PC-9 (cell line): Measurements from ENCODE around the gene FOXP1. TPM values are rescaled to one million over a fixed set of nuclear protein-coding genes. Genes with fewer than 3 reads are reported as not detected.
A peak's percentile ranks its signal among the peaks of the same experiment; 100 is the strongest.

ENCODE experiments used
- BruUV-seq: library from RNA; stranded (reverse); fragments of 400-500 nt; replicated peaks from 2 replicates; lab custom pipeline; 2021; lab: Mats Ljungman, UMichigan
- CTCF ChIA-PET: fragments of 300-600 bp; sonication (Branson Sonifier 250); formaldehyde crosslinking; loops from one replicate; lab custom pipeline; 2022; ENCODE audit warnings: antibody characterized with exemption; lab: Charles Lee
- POLR2A ChIA-PET: fragments of 300-600 bp; sonication (Branson Sonifier 250); formaldehyde crosslinking; loops from one replicate; lab custom pipeline; 2022; ENCODE audit warnings: antibody characterized with exemption; ENCODE audit not compliant: unreplicated experiment; lab: Charles Lee
- DNase-seq, 2 experiments: peaks; one replicate each; pipeline versions ENCODE4 v3.0.0 to v3.0.0-alpha.2; 2015 to 2022; ENCODE audit warnings: mixed read lengths in 1 of 2
- H2AFZ ChIP-seq: fragments of 200-600 bp; sonication (generic); 2 replicates; pipeline ENCODE4 v1.8.1; 2017; ENCODE audit warnings: antibody characterized with exemption
- H3F3A ChIP-seq: fragments of 200-600 bp; sonication (generic); 2 replicates; pipeline ENCODE4 v1.8.1; 2017; ENCODE audit warnings: antibody characterized with exemption, mild to moderate bottlenecking, low read depth; ENCODE audit not compliant: insufficient read depth
- H3K27ac ChIP-seq: fragments of 200-600 bp; sonication (generic); 2 replicates; pipeline ENCODE4 v1.6.1; 2016; ENCODE audit warnings: mixed run types
- H3K27me3 ChIP-seq: fragments of 200-600 bp; sonication (generic); 2 replicates; pipeline ENCODE4 v1.6.1; 2016; ENCODE audit warnings: low read depth, mixed run types; ENCODE audit not compliant: insufficient read depth
- H3K36me3 ChIP-seq: fragments of 200-600 bp; sonication (generic); 2 replicates; pipeline ENCODE4 v1.6.1; 2016; ENCODE audit warnings: low read depth, mixed run types
- H3K4me1 ChIP-seq: fragments of 200-600 bp; sonication (generic); replicated peaks from 2 replicates; pipeline ENCODE4 v1.6.1; 2016; ENCODE audit warnings: mixed run types; ENCODE audit not compliant: insufficient read depth
- H3K4me2 ChIP-seq: fragments of 200-600 bp; sonication (generic); 2 replicates; pipeline ENCODE4 v1.6.1; 2017; ENCODE audit warnings: mixed run types
- H3K4me3 ChIP-seq: fragments of 200-600 bp; sonication (generic); 2 replicates; pipeline ENCODE4 v1.6.1; 2016; ENCODE audit warnings: mixed run types
- H3K79me2 ChIP-seq: fragments of 200-600 bp; sonication (generic); 2 replicates; pipeline ENCODE4 v1.6.1; 2017; ENCODE audit warnings: low read depth, mixed run types
- H3K9me2 ChIP-seq: fragments of 200-600 bp; sonication (generic); 2 replicates; pipeline ENCODE4 v1.8.1; 2017; ENCODE audit warnings: mild to moderate bottlenecking; ENCODE audit not compliant: insufficient read depth
- H3K9me3 ChIP-seq: fragments of 200-600 bp; sonication (generic); 2 replicates; pipeline ENCODE4 v1.8.1; 2016; ENCODE audit warnings: low read depth; ENCODE audit not compliant: insufficient read depth
- H4K20me1 ChIP-seq: fragments of 200-600 bp; sonication (generic); 2 replicates; pipeline ENCODE4 v1.8.1; 2017; ENCODE audit not compliant: insufficient read depth
- EZH2 ChIP-seq: fragments of 200-600 bp; sonication (generic); IDR thresholded peaks from 2 replicates; pipeline ENCODE4 v1.8.0; 2017; ENCODE audit warnings: antibody characterized with exemption, low read depth
- intact Hi-C: fragments of 100-400 bp; cut with micrococcal nuclease; formaldehyde crosslinking; loops from one replicate; pipeline ENCODE4 v1.10.0; 2022; ENCODE audit not compliant: unreplicated experiment
- total RNA-seq: library from RNA; stranded (reverse); gene quantifications from 2 replicates; pipeline ENCODE4 v1.2.3, GENCODE V29; 2021
- TF ChIP-seq, protein P1 (sequence below): fragments of 200-600 bp; sonication (generic); conservative IDR thresholded peaks from 2 replicates; pipeline ENCODE4 v1.6.1; 2017; ENCODE audit warnings: mixed run types, antibody characterized with exemption, mild to moderate bottlenecking, moderate library complexity

Gene FOXP1
- total RNA-seq, 1 experiment from 2014 or later: 33.3 TPM

DNA sequence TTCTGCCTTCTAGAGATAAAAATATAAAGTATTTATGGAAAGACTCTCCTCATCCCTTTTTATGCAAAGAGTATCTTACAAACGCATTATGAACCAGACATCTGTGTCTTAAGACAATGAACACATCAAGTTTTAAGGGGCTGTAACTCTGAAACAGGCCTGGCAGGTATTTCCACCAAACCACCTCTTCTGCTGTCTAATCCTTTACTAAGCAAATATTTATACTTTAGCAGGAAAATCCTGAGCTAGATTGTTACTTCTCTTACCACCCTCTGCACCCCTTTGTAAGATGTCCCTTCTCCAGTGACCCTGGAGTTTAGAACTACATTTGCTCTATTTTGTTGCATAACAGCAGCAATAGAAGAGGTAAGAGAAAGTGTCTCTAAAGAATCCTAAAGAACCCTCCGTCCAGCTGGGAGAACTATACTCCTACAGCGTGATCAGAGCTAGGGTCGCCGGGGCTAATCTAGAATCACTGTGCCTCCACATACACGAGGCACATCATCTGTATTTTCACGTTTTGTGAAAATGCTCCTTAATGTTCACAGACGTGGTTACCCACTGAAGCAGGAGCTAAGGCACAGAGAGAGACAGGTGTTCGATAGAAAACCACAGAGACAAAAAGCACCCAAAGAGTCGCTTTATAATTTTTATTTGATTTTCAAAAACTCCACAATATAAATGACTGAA, 129.6 kb downstream of the FOXP1 start:
- no peak for TF ChIP-seq EZH2
- TF ChIP-seq, protein P1, sequence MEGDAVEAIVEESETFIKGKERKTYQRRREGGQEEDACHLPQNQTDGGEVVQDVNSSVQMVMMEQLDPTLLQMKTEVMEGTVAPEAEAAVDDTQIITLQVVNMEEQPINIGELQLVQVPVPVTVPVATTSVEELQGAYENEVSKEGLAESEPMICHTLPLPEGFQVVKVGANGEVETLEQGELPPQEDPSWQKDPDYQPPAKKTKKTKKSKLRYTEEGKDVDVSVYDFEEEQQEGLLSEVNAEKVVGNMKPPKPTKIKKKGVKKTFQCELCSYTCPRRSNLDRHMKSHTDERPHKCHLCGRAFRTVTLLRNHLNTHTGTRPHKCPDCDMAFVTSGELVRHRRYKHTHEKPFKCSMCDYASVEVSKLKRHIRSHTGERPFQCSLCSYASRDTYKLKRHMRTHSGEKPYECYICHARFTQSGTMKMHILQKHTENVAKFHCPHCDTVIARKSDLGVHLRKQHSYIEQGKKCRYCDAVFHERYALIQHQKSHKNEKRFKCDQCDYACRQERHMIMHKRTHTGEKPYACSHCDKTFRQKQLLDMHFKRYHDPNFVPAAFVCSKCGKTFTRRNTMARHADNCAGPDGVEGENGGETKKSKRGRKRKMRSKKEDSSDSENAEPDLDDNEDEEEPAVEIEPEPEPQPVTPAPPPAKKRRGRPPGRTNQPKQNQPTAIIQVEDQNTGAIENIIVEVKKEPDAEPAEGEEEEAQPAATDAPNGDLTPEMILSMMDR: no peak
- H3K4me3 ChIP-seq: no peak overlapping the region
- no peaks in the 10 kb centered on the region for H3K27me3 ChIP-seq
- H3K9me3 ChIP-seq: no peaks in the 10 kb centered on the region
- H3K4me1 ChIP-seq: peaks cover 16% of the 10 kb centered on the region
- BruUV-seq: no TSS peak
- no peaks in the 10 kb centered on the region for H3F3A ChIP-seq
- peak in 1 of 2 experiments; percentile 41 for DNase-seq
- H4K20me1 ChIP-seq: no peaks in the 10 kb centered on the region
- H3K9me2 ChIP-seq: no peaks in the 10 kb centered on the region
- intact Hi-C loops: no loop called here
- H2AFZ ChIP-seq: no peak overlapping the region
- H3K27ac ChIP-seq: no peak overlapping the region
- H3K79me2 ChIP-seq: no peaks in the 10 kb centered on the region
- CTCF ChIA-PET: interaction anchor here (0.6 kb wide), 1 partner anchor 82 kb away, joined by 11 read pairs; no protein-coding TSS in a partner anchor
- no peaks in the 10 kb centered on the region for H3K36me3 ChIP-seq
- POLR2A ChIA-PET: interaction anchor here (0.6 kb wide), 2 partner anchors 51 to 91 kb away, joined by 3 to 4 read pairs; no protein-coding TSS in a partner anchor
- H3K4me2 ChIP-seq: peak overlapping the region; percentile 57

DNA sequence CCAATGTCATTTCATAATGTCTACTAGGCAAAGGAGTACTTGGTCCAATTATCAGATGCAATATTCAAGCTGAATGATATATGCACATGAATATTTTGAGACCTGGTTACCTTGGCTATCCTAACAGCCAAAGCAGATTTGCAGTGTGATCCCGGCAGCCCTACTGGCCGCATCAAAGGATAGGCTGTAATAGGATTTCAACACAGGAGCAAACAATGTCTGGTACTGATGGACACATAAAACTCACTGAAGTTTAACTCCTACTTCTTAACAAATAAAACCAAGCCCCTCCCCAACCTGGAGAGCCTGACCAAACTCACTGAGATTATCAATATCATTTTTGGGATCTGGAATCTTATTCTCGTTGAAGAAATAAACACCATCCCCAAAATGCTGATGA, 130.2 kb downstream of the FOXP1 start:
- CTCF ChIA-PET: no interaction called here
- H3K79me2 ChIP-seq: no peaks in the 10 kb centered on the region
- no TSS peak for BruUV-seq
- no peaks in the 10 kb centered on the region for H3K9me2 ChIP-seq
- peak overlapping the region; percentile 57; the same call in 1 of the 2 replicates for H3K4me2 ChIP-seq
- no peaks in the 10 kb centered on the region for H3K9me3 ChIP-seq
- H3K4me3 ChIP-seq: no peak overlapping the region
- DNase-seq: no peak
- H3K27me3 ChIP-seq: no peaks in the 10 kb centered on the region
- no peak overlapping the region for H3K27ac ChIP-seq
- H3F3A ChIP-seq: no peaks in the 10 kb centered on the region
- H4K20me1 ChIP-seq: no peaks in the 10 kb centered on the region
- no peaks in the 10 kb centered on the region for H3K36me3 ChIP-seq
- POLR2A ChIA-PET: no interaction called here
- TF ChIP-seq EZH2: no peak
- TF ChIP-seq, protein P1: no peak
- peaks cover 16% of the 10 kb centered on the region for H3K4me1 ChIP-seq
- no peak overlapping the region for H2AFZ ChIP-seq
- intact Hi-C loops: no loop called here

DNA sequence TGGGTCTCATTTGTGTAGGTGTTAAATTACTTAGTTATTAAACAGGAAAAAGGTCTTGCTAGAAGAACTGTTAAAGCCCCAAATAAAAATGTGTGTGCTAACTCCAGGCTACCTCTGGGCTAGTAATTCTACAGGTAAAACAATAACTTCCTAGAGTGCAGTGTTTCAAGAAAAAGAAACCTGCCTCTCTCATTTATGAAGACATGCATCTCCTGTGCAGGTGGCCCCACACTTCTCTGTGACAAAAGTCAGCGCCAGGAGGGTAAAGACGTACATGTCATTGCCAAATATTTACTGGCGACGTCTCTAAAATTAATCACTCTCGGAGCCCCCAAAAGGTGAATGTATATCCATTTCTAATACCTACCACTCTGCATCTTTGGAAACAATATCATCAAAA, 131.7 kb downstream of the FOXP1 start:
- H3K9me2 ChIP-seq: no peaks in the 10 kb centered on the region
- no peak overlapping the region for H3K4me2 ChIP-seq
- intact Hi-C loops: no loop called here
- H3K27me3 ChIP-seq: no peaks in the 10 kb centered on the region
- H3K36me3 ChIP-seq: no peaks in the 10 kb centered on the region
- no peak for DNase-seq
- CTCF ChIA-PET: no interaction called here
- H3F3A ChIP-seq: no peaks in the 10 kb centered on the region
- POLR2A ChIA-PET: no interaction called here
- H3K4me1 ChIP-seq: peaks cover 16% of the 10 kb centered on the region
- H3K9me3 ChIP-seq: no peaks in the 10 kb centered on the region
- TF ChIP-seq EZH2: no peak
- TF ChIP-seq, protein P1: no peak
- H3K79me2 ChIP-seq: no peaks in the 10 kb centered on the region
- H3K4me3 ChIP-seq: no peak overlapping the region
- H2AFZ ChIP-seq: no peak overlapping the region
- no peaks in the 10 kb centered on the region for H4K20me1 ChIP-seq
- BruUV-seq: no TSS peak
- H3K27ac ChIP-seq: no peak overlapping the region
